Activated T-helper 1 cell treated with anti-CD3 and anti-CD28 coated beads, Interleukin-12 subunit alpha, Interleukin-12 subunit beta, Interleukin-2, Interleukin-4 antibody, amounts not matched to agents 30 ng/mL and 10 ng/mL and 1 ng/mL, durations not matched to agents 14 hours and 24 hours and 36 hours (primary cell): ENCODE results near the gene PRR7. TPM values are rescaled to one million over a fixed set of nuclear protein-coding genes. Genes with fewer than 3 reads are reported as not detected.

Experiments used
- DNase-seq: peaks from one replicate; pipeline ENCODE4 v3.0.0; 2021; ENCODE audit warnings: low spot score
- H3K27ac Mint-ChIP-seq: one replicate; pipeline ENCODE4 v1.8.0; 2021; ENCODE audit warnings: mild to moderate bottlenecking, mixed read lengths
- H3K27me3 Mint-ChIP-seq: one replicate; pipeline ENCODE4 v1.8.0; 2022; ENCODE audit warnings: mild to moderate bottlenecking, moderate library complexity, mixed read lengths; ENCODE audit not compliant: insufficient read depth
- H3K36me3 Mint-ChIP-seq: one replicate; pipeline ENCODE4 v1.8.0; 2021; ENCODE audit warnings: low read depth, mixed read lengths
- H3K4me1 Mint-ChIP-seq: one replicate; pipeline ENCODE4 v1.8.0; 2021; ENCODE audit warnings: low read depth, mixed read lengths
- H3K4me3 Mint-ChIP-seq: one replicate; pipeline ENCODE4 v1.8.0; 2021; ENCODE audit warnings: mild to moderate bottlenecking, moderate library complexity, mixed read lengths
- H3K9me3 Mint-ChIP-seq: one replicate; pipeline ENCODE4 v1.8.0; 2021; ENCODE audit warnings: mixed read lengths
- intact Hi-C: fragments of 100-400 bp; cut with micrococcal nuclease; formaldehyde crosslinking; loops from one replicate; pipeline ENCODE4 v1.15.1; 2024
- total RNA-seq: library from RNA; stranded (reverse); gene quantifications from 2 replicates; pipeline ENCODE4 v1.2.3, GENCODE V29; 2022

Gene PRR7
- total RNA-seq, 1 donor from 2014 or later: 10.3 TPM

DNA sequence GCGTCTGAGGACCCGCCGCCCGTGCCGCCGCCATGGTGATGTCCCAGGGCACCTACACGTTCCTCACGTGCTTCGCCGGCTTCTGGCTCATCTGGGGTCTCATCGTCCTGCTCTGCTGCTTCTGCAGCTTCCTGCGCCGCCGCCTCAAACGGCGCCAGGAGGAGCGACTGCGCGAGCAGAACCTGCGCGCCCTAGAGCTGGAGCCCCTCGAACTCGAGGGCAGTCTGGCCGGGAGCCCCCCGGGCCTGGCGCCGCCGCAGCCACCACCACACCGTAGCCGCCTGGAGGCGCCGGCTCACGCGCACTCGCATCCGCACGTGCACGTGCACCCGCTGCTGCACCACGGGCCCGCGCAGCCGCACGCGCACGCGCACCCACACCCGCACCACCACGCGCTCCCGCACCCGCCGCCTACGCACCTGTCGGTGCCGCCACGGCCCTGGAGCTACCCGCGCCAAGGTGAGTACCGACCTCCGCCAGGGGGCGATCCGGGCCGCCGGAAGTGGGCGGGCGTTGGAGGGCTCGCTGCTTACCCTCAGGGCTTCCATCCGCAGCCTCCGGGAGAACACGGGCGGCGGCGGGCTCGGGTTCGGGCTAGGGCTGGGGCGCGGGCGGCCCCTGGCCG, 8.5 kb downstream of the PRR7 start:
- Mint-ChIP-seq H3K4me1 (peaks cover 11% of the 10 kb centered on the region), H3K27me3 (peaks cover 18% of the 10 kb centered on the region), H3K9me3 (no peaks in the 10 kb centered on the region), H3K4me3 (peak overlapping the region; percentile 53), H3K27ac (peak overlapping the region; percentile 40), H3K36me3 (peaks cover 4% of the 10 kb centered on the region)
- intact Hi-C loops: loop anchor here (2.0 to 5.0 kb wide), 3 partner anchors 136 to 323 kb away; partner anchors contain the start of genes NSD1 and TMED9
- DNase-seq: peak; percentile 88

- DNase-seq: peak; percentile 83
- H3K27ac Mint-ChIP-seq: peak overlapping the region; percentile 81
- H3K9me3 Mint-ChIP-seq: no peaks in the 10 kb centered on the region
These were observed 9.3 kb downstream of the PRR7 start for GRCh38 chr5:177455661-177456590.

GRCh38 chr5:177456591-177456964, 10.0 kb downstream of the PRR7 start:
- no peak overlapping the region for H3K27ac Mint-ChIP-seq
- H3K4me1 Mint-ChIP-seq: peaks cover 16% of the 10 kb centered on the region
- peaks cover 4% of the 10 kb centered on the region for H3K36me3 Mint-ChIP-seq
- intact Hi-C loops: loop anchor here (1.0 to 5.0 kb wide), 5 partner anchors 16 to 324 kb away; partner anchors contain the start of genes NSD1, PDLIM7 and TMED9
- no peaks in the 10 kb centered on the region for H3K9me3 Mint-ChIP-seq
- peaks cover 18% of the 10 kb centered on the region for H3K27me3 Mint-ChIP-seq
- DNase-seq: no peak
- peak overlapping the region; percentile 84 for H3K4me3 Mint-ChIP-seq

More at GRCh38 chr5:177455661-177456590, 9.3 kb downstream of the PRR7 start:
- H3K4me1 Mint-ChIP-seq: peaks cover 11% of the 10 kb centered on the region
- peaks cover 4% of the 10 kb centered on the region for H3K36me3 Mint-ChIP-seq
- peak overlapping the region; percentile 84 for H3K4me3 Mint-ChIP-seq
- H3K27me3 Mint-ChIP-seq: peaks cover 18% of the 10 kb centered on the region
- intact Hi-C loops: loop anchor here (1.0 to 5.0 kb wide), 6 partner anchors 16 to 324 kb away; partner anchors contain the start of genes NSD1, PDLIM7 and TMED9

DNA sequence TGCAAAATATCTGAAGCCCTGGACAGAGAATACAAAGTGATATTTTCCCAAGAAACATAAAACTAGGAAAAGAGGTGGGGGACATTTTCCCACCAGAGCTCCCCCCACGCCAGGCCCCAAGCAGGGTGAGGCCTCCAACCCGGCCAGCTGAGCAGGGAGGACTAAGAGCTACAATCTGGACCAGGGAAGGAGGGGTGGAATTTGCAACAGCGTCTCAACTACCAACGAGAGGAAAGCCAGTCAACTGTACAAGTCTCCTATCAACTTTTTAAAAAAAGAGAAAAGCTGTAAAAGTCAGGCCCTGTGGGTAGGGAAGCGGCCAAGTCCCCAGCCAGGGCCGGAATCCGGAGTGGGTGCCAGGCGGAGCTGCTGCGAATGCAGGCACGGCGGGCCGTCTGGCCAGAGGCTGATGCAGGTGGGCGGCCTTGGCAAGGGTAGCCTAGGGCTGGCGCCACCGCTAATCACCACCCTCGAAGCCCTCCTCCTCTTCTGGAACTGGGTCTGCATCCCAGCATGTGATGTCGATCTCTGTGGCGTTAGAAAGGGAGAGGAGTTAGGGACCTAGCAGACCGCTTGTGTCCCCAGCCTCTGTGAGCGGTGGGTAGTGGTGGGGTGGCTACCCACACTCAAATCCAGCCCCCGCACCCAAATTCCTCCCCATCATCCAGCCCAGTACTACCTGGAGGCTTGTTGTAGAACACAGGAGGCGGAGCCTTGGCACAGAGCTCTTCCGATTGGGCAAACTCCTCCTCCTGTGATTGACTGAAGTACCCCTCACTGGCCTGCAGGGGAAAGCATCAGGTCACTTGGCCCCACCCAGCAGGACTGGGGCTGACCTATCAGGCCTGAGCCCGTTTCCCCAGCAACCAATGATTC, 10.6 kb downstream of the PRR7 start:
- Mint-ChIP-seq H3K9me3 (no peaks in the 10 kb centered on the region), H3K27me3 (peaks cover 13% of the 10 kb centered on the region), H3K27ac (no peak overlapping the region), H3K4me3 (peak overlapping the region; percentile 61), H3K36me3 (peaks cover 4% of the 10 kb centered on the region), H3K4me1 (peaks cover 22% of the 10 kb centered on the region)
- intact Hi-C loops: loop anchor here (1.0 to 5.0 kb wide), 5 partner anchors 15 to 325 kb away; partner anchors contain the start of genes NSD1, PDLIM7 and TMED9
- DNase-seq: peak; percentile 53

DNA sequence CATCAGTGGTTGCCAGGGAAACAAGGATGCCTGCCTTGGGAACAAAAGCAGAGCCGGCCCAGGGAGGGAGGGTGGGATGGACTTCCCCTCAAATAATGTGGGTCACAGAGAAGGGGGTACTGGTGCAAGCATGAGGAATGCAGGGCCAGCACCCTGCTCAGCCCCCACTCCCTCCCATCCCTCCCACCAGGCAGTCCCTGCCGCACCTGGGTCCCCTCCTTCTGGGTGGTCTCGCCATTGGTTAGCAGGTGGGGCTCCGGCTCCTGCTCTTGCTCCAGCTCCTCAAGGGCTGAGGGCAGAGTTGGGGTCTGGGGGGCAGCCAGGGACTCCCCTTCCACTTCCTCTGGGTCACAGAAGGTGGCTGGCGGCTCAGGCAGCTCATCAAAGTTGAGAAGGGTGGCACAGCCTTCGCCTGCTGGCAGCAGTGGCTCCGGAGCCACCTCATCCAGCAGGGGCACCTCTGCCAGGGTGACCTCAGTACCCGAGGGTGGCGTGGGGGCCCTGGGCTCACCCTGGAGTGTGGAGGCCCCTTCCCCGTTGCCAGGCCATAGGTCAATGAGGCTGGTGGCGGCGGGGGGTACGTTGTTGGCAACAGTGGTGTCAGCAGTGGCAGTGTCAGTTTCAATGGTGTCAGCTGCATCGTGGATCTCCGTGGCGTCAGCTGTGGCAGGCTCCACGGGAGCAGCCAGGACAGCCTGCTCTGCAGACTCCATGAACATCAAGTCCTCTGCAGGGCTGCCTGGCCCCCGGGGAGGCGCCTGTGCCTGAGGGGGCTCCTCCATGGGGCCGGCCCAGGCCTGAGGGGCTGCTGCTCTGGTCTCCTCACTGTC, 11.5 kb downstream of the PRR7 start:
- Mint-ChIP-seq H3K27ac (no peak overlapping the region), H3K4me3 (no peak overlapping the region), H3K36me3 (peaks cover 4% of the 10 kb centered on the region), H3K27me3 (peaks cover 8% of the 10 kb centered on the region), H3K4me1 (peaks cover 31% of the 10 kb centered on the region), H3K9me3 (no peaks in the 10 kb centered on the region)
- DNase-seq: no peak
- intact Hi-C loops: loop anchor here (5.0 kb wide), 2 partner anchors 134 to 326 kb away; partner anchors contain the start of genes NSD1 and TMED9

DNA sequence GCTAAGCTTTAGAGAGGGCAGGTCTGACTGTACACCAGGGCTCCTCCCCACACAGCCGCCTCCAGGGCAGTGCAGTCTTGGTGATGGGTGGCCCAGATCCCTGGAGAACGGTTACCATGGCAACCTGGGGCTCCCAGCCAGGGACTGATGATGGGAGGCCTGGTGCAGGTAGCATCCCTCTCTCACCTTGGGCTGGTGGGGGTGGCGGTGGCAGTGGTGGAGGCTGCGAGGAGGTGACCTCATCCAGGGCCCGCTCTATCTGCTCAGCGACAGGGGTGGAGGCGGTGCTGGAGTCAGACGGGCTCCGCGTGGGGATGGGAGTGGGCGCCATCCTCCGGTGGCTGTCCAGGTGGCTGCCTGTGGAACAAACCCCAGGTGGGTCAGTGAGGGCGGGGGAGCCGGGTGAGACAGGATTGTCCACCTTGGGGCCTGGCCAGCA, 12.3 kb downstream of the PRR7 start:
- intact Hi-C loops: loop anchor here (5.0 kb wide), 2 partner anchors 133 to 327 kb away; partner anchors contain the start of genes NSD1 and TMED9
- H3K4me3 Mint-ChIP-seq: no peak overlapping the region
- no peak overlapping the region for H3K27ac Mint-ChIP-seq
- H3K4me1 Mint-ChIP-seq: peaks cover 31% of the 10 kb centered on the region
- H3K27me3 Mint-ChIP-seq: no peaks in the 10 kb centered on the region
- DNase-seq: no peak
- peaks cover 2% of the 10 kb centered on the region for H3K36me3 Mint-ChIP-seq
- no peaks in the 10 kb centered on the region for H3K9me3 Mint-ChIP-seq

DNA sequence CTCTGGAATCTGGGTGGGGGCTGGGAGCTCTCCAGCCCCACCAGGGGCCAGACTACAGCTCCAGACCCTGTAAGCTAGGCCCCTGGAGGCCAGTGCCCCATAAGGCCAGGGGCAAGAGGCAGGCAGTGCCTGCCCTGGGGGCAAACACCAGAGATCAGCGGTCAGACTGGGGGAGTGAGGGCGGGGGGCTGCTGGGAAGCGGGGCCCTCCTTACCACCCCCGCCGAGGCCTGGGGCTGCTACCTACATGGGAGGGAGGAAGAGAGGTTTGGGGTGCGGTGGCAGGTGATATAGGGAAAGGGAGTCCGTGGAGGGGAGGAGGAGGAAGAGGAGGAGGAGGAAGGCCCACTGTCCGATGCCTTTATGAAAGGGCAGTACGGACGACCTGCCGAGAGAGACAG, 12.7 kb downstream of the PRR7 start:
- Mint-ChIP-seq H3K27me3 (no peaks in the 10 kb centered on the region), H3K9me3 (no peaks in the 10 kb centered on the region), H3K4me3 (no peak overlapping the region), H3K4me1 (peaks cover 31% of the 10 kb centered on the region), H3K36me3 (peaks cover 2% of the 10 kb centered on the region), H3K27ac (no peak overlapping the region)
- no peak for DNase-seq
- intact Hi-C loops: loop anchor here (5.0 kb wide), 2 partner anchors 133 to 327 kb away; partner anchors contain the start of genes NSD1 and TMED9

- intact Hi-C loops: loop anchor here (5.0 kb wide), 2 partner anchors 132 to 328 kb away; partner anchors contain the start of genes NSD1 and TMED9
- no peak overlapping the region for H3K4me3 Mint-ChIP-seq
- H3K27ac Mint-ChIP-seq: no peak overlapping the region
- no peaks in the 10 kb centered on the region for H3K9me3 Mint-ChIP-seq
- peaks cover 31% of the 10 kb centered on the region for H3K4me1 Mint-ChIP-seq
- H3K27me3 Mint-ChIP-seq: no peaks in the 10 kb centered on the region
- DNase-seq: no peak
- H3K36me3 Mint-ChIP-seq: peaks cover 2% of the 10 kb centered on the region
These were observed 13.4 kb downstream of the PRR7 start for GRCh38 chr5:177459819-177460628.

DNA sequence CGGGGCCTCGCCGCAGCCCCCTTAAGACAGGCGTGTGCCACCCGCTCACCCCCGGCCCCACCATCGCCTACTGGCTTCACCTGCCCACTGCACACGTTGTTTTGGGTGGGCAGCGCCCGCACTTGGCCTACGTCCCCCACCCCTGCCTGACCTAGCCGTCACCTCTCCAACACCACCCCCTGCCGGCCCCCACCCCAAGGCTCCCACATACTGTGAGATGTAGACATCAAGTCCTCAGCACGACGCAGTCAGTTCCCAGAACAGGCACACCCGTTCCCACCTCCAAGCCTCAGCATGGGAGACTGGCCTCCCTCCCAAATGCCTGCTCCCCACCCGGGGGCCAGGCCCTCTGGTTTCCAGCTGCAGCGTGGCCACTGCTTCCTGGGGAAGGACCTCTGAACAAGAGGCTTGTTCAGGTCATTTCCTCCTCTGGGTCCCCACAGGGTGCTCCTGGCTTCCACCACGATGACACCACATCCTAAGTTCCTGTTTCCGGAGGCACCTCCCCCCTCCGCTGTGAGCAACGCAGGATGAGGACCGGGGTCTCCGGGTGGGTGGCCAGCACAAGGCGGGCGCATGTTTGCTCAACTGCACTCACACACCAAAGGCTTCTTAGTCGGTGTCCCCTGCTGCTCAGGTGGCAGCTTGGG, 15.5 kb downstream of the PRR7 start:
- Mint-ChIP-seq H3K27me3 (no peaks in the 10 kb centered on the region), H3K27ac (peak overlapping the region; percentile 71), H3K36me3 (peaks cover 2% of the 10 kb centered on the region), H3K9me3 (no peaks in the 10 kb centered on the region), H3K4me1 (peaks cover 24% of the 10 kb centered on the region), H3K4me3 (peak overlapping the region; percentile 65)
- DNase-seq: no peak
- intact Hi-C loops: no loop called here

- intact Hi-C loops: no loop called here
- Mint-ChIP-seq H3K36me3 (no peaks in the 10 kb centered on the region), H3K27ac (no peak overlapping the region), H3K9me3 (no peaks in the 10 kb centered on the region), H3K4me3 (no peak overlapping the region), H3K4me1 (peaks cover 20% of the 10 kb centered on the region), H3K27me3 (no peaks in the 10 kb centered on the region)
- DNase-seq: no peak
These were observed 18.4 kb downstream of the PRR7 start for GRCh38 chr5:177465044-177465443.
